CD8-positive, alpha-beta memory T cell (primary cell): ENCODE results near the gene ANKIB1. TPM values are rescaled to one million over a fixed set of nuclear protein-coding genes. Genes with fewer than 3 reads are reported as not detected.
"Not testable (repeated sequence)": the region's sequence is repeated elsewhere in the genome, so short reads cannot be mapped to it uniquely, and the experiment has no call there.

Experiments
- CTCF ChIA-PET: fragments of 350-600 bp; sonication (Branson Sonifier 250); formaldehyde crosslinking; loops from one replicate; lab custom pipeline; 2021; ENCODE audit warnings: antibody characterized with exemption; lab: Charles Lee
- POLR2A ChIA-PET: fragments of 350-600 bp; sonication (Branson Sonifier 250); formaldehyde crosslinking; loops from one replicate; lab custom pipeline; 2021; ENCODE audit warnings: antibody characterized with exemption; lab: Charles Lee
- DNase-seq, 5 donors: peaks; one replicate each; pipeline versions ENCODE4 v3.0.0 to v3.0.0-alpha.2; 2020 to 2022; ENCODE audit warnings: mixed read lengths in 1 of 5
- H3K27ac ChIP-seq: one replicate; pipeline ENCODE4 v1.7.0; 2013; ENCODE audit warnings: low read depth, mild to moderate bottlenecking, low read length, moderate library complexity
- H3K27me3 ChIP-seq: 2 replicates; pipeline ENCODE4 v1.7.0; 2013; ENCODE audit warnings: low read length, mild to moderate bottlenecking; ENCODE audit not compliant: insufficient read depth, poor library complexity, severe bottlenecking
- H3K36me3 ChIP-seq: 2 replicates; pipeline ENCODE4 v1.7.0; 2013; ENCODE audit warnings: mild to moderate bottlenecking, low read length, moderate library complexity; ENCODE audit not compliant: insufficient read depth
- H3K4me1 ChIP-seq: 2 replicates; pipeline ENCODE4 v1.7.0; 2013; ENCODE audit warnings: mild to moderate bottlenecking, low read length, moderate library complexity; ENCODE audit not compliant: insufficient read depth
- H3K4me3 ChIP-seq: 2 replicates; pipeline ENCODE4 v1.7.0; 2013; ENCODE audit warnings: mild to moderate bottlenecking, low read length
- H3K9me3 ChIP-seq: 2 replicates; pipeline ENCODE4 v1.7.0; 2013; ENCODE audit warnings: mild to moderate bottlenecking, low read length
- H3K27ac Mint-ChIP-seq, 8 donors: one replicate each; pipeline ENCODE4 v1.8.0; 2020 to 2021; ENCODE audit warnings: mixed read lengths in 8 of 8, mild to moderate bottlenecking in 6 of 8, inconsistent platforms in 3 of 8, moderate library complexity in 3 of 8
- H3K27me3 Mint-ChIP-seq, 2 donors: one replicate each; pipeline ENCODE4 v1.8.0; 2020 to 2021; ENCODE audit warnings: mixed read lengths in 2 of 2, mild to moderate bottlenecking in 1 of 2, moderate library complexity in 1 of 2
- H3K36me3 Mint-ChIP-seq, 3 donors: one replicate each; pipeline ENCODE4 v1.8.0; 2020 to 2021; ENCODE audit warnings: mixed read lengths in 3 of 3, inconsistent platforms in 1 of 3, mild to moderate bottlenecking in 1 of 3
- H3K4me1 Mint-ChIP-seq, 3 donors: one replicate each; pipeline ENCODE4 v1.8.0; 2020 to 2021; ENCODE audit warnings: mixed read lengths in 3 of 3, inconsistent platforms in 1 of 3, mild to moderate bottlenecking in 1 of 3
- H3K4me3 Mint-ChIP-seq, 7 donors: one replicate each; pipeline ENCODE4 v1.8.0; 2020 to 2021; ENCODE audit warnings: mixed read lengths in 7 of 7, mild to moderate bottlenecking in 6 of 7, moderate library complexity in 4 of 7, inconsistent platforms in 2 of 7
- H3K9me3 Mint-ChIP-seq, 5 donors: one replicate each; pipeline ENCODE4 v1.8.0; 2020 to 2022; ENCODE audit warnings: mixed read lengths in 5 of 5, mild to moderate bottlenecking in 3 of 5, moderate library complexity in 2 of 5, inconsistent platforms in 1 of 5
- polyA plus RNA-seq: library from polyadenylated mRNA; unstranded; fragments of 300-500 nt; fragmentation: Illumina TruSeq; gene quantifications from one replicate; pipeline ENCODE4 v1.2.3, GENCODE V29; 2021
- total RNA-seq, 2 experiments: library from RNA; stranded (reverse); gene quantifications; one replicate each; pipeline ENCODE4 v1.2.3, GENCODE V29; 2021

The ANKIB1 gene
- total and polyA plus RNA-seq, 3 experiments from 2014 or later: 7.8 to 44.7 (median 42.7) TPM

DNA sequence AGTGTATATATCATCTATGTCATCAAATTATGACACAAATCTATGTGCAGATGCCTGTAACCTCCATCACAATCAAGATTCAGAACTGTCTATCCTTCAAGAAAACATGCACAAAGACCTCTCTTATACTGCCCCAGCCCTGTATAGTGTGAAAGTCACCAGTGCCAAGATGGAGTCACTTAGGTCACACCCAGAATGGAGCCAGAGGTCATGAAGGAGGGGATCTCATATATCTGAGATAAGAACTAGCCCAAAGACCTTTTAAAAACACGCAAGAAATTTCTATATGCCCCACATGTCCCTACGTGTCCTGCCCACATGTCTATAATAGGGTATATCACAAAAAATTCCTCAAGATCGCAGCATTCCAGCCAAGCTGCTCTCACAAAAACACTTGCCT lies 181.4 kb downstream of the ANKIB1 start:
- H3K4me3 Mint-ChIP-seq: no peak overlapping the region
- H3K36me3 Mint-ChIP-seq: peaks cover 0 to 4% (median 0%) of the 10 kb centered on the region in 3 donors
- Histone ChIP-seq H3K4me3 (no peak overlapping the region), H3K27ac (no peak overlapping the region), H3K9me3 (no peaks in the 10 kb centered on the region), H3K36me3 (no peaks in the 10 kb centered on the region), H3K27me3 (no peaks in the 10 kb centered on the region), H3K4me1 (peaks cover 7% of the 10 kb centered on the region)
- H3K9me3 Mint-ChIP-seq: no peaks in the 10 kb centered on the region
- peaks cover 10 to 11% (median 11%) of the 10 kb centered on the region in 3 donors for H3K4me1 Mint-ChIP-seq
- DNase-seq: no peak
- no peak overlapping the region for H3K27ac Mint-ChIP-seq
- ChIA-PET POLR2A (no interaction called here), CTCF (interaction anchor here (8.2 kb wide), 1 partner anchor 19 kb away, joined by 107 read pairs; the partner anchor contains the start of gene GATAD1)
- peaks cover 9 to 32% of the 10 kb centered on the region in 2 donors for H3K27me3 Mint-ChIP-seq

DNA sequence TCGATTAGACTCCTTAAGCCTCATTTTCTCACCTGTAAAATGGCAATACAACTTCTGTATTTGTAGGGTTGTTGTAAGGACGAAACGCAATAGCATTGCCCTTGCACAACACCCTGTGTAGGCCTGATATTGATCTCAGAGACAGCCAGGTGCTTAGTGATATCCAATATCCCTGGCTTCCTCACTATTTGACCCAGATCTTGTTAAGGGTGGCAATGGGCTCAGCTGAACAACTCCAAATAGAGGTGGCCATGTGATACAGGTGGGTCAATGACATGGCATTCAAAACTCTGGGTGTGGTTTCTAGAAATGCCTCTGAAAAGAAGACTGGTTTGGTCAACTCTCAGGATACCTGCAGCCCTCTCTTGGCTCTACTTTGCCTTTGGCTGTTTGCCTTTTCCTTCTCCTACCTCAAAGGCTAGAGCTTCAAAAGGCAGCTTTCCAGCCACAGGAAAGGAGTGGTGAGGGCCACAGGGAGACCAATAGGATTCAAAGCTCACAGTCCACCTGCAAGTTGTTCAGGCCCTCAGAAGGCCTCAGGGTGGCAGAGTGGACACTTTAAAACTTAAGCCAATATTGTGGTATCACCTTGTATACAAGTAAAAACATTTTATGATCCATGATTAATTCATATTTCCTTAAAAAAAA lies 186.6 kb downstream of the ANKIB1 start:
- CTCF ChIA-PET: no interaction called here
- Histone ChIP-seq H3K27ac (no peak overlapping the region), H3K4me1 (no peaks in the 10 kb centered on the region), H3K4me3 (no peak overlapping the region), H3K27me3 (no peaks in the 10 kb centered on the region), H3K9me3 (no peaks in the 10 kb centered on the region), H3K36me3 (no peaks in the 10 kb centered on the region)
- POLR2A ChIA-PET: no interaction called here
- H3K36me3 Mint-ChIP-seq: peaks cover 0 to 4% (median 0%) of the 10 kb centered on the region in 3 donors
- H3K4me3 Mint-ChIP-seq: no peak overlapping the region
- H3K9me3 Mint-ChIP-seq: no peaks in the 10 kb centered on the region
- H3K27ac Mint-ChIP-seq: no peak overlapping the region
- peaks cover 0 to 2% (median 0%) of the 10 kb centered on the region in 3 donors for H3K4me1 Mint-ChIP-seq
- no peak for DNase-seq
- H3K27me3 Mint-ChIP-seq: peaks cover 0 to 13% of the 10 kb centered on the region in 2 donors

DNA sequence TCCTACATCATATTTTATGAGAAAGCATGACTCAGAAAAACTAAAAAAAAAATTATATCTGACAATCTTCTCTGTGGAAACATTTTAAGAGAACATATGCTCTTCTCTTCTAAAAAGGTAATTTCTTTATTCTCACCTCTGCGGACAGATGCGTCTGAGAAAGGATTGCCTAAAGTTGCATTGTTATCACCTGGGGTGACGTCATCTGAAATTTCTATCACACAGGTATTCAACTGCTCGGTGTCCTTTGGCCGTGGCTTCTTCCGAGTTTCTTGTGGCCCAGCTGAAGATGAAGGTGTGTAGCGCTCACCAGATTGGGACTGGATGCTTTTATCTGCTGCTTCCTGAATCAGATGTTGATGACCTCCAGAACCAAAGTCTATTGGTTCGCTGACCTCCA lies 187.2 kb downstream of the ANKIB1 start:
- Histone ChIP-seq H3K27me3 (no peaks in the 10 kb centered on the region), H3K9me3 (no peaks in the 10 kb centered on the region), H3K4me1 (no peaks in the 10 kb centered on the region), H3K4me3 (no peak overlapping the region), H3K27ac (no peak overlapping the region), H3K36me3 (no peaks in the 10 kb centered on the region)
- POLR2A ChIA-PET: no interaction called here
- CTCF ChIA-PET: no interaction called here
- DNase-seq: no peak
- peaks cover 0 to 4% (median 0%) of the 10 kb centered on the region in 3 donors for H3K36me3 Mint-ChIP-seq
- H3K9me3 Mint-ChIP-seq: no peaks in the 10 kb centered on the region
- peaks cover 0 to 2% (median 0%) of the 10 kb centered on the region in 3 donors for H3K4me1 Mint-ChIP-seq
- no peak overlapping the region for H3K27ac Mint-ChIP-seq
- H3K27me3 Mint-ChIP-seq: peaks cover 0 to 9% of the 10 kb centered on the region in 2 donors
- H3K4me3 Mint-ChIP-seq: no peak overlapping the region

GRCh38 chr7:92435542-92435941 lies 189.8 kb downstream of the ANKIB1 start:
- H3K4me1 ChIP-seq: no peaks in the 10 kb centered on the region
- Mint-ChIP-seq H3K4me1 (no peaks in the 10 kb centered on the region), H3K9me3 (no peaks in the 10 kb centered on the region), H3K27me3 (peaks cover 0 to 6% of the 10 kb centered on the region in 2 donors), H3K36me3 (no peaks in the 10 kb centered on the region), H3K27ac (peak overlapping the region in 1 of 8 donors; percentile 1), H3K4me3 (no peak overlapping the region)
- CTCF ChIA-PET: interaction anchor here (1.3 kb wide), 1 partner anchor 12 kb away, joined by 3 read pairs; the partner anchor contains the start of gene GATAD1
- no peak for DNase-seq
- H3K27me3 ChIP-seq: no peaks in the 10 kb centered on the region
- H3K4me3 ChIP-seq: no peak overlapping the region
- H3K36me3 ChIP-seq: no peaks in the 10 kb centered on the region
- no peaks in the 10 kb centered on the region for H3K9me3 ChIP-seq
- no peak overlapping the region for H3K27ac ChIP-seq
- POLR2A ChIA-PET: no interaction called here

DNA sequence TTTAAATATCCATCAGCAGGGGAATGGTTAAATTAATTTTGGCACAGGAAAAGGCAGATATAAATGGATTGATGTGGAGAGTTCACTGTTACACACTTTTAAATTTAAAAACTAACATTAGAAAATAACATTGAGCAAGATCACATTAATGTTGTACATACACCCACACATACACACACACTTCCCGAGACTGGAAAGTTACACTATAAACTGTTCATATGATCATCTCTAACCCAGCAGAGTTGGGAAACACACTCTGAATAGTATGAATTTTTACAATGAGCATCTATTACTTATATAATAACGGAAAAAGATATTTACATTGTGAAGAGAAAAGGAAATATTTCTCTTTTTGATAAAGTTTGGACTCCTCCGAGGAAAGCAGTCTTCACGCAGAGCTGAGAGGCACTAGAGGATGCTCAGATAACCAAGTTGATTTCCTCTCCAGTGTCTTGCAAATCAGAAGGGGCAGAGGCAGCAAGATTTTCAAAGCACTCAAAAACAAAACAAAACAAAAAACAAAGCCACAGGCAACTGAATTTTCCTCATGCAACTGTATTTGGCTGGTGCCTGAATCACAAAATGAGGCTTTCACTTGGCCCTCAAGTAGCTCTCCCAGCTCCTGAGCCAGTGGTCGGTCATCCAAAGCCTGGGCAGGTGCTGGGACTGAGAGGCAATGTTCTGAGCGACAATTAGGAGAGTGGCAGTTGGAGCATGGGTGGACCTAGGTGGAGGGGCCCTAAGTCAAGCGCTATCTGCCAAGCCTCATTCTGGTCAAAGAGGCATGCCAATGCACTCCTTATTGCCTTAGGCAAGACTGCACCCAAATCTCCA lies 191.1 kb downstream of the ANKIB1 start:
- no peak overlapping the region for H3K4me3 Mint-ChIP-seq
- Histone ChIP-seq H3K4me1 (no peaks in the 10 kb centered on the region), H3K9me3 (no peaks in the 10 kb centered on the region), H3K36me3 (no peaks in the 10 kb centered on the region), H3K4me3 (no peak overlapping the region), H3K27ac (no peak overlapping the region), H3K27me3 (no peaks in the 10 kb centered on the region)
- no peaks in the 10 kb centered on the region for H3K36me3 Mint-ChIP-seq
- DNase-seq: no peak
- peaks cover 0 to 6% of the 10 kb centered on the region in 2 donors for H3K27me3 Mint-ChIP-seq
- ChIA-PET POLR2A (no interaction called here), CTCF (no interaction called here)
- H3K27ac Mint-ChIP-seq: no peak overlapping the region
- H3K4me1 Mint-ChIP-seq: no peaks in the 10 kb centered on the region
- H3K9me3 Mint-ChIP-seq: no peaks in the 10 kb centered on the region

DNA sequence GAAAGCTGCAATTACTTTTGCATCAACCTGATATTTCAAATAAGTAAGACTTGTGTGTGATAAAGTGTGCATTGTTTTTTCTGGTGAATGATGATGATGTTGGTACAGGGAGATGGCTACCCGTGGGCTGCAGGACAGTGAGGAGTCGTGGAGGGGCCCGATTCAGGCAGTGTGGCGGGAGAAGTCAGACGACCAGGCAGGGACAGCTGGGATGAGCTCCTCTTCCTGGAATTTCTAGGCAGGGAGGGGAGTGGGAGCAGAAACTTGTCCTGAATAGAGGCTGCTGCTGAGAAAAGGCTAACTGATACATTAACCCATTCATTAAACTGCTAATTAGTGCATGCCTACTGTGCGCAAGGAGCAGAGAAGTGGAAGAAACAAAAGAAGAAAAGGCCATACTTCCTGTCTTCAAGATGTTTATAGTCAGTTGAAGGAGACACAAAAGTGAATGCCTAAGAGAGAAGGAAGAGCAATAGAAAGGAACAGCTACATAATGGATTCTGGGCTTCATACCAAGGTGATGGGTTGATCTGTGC lies 192.2 kb downstream of the ANKIB1 start:
- H3K36me3 Mint-ChIP-seq: no peaks in the 10 kb centered on the region
- Histone ChIP-seq H3K36me3 (no peaks in the 10 kb centered on the region), H3K27me3 (no peaks in the 10 kb centered on the region), H3K27ac (no peak overlapping the region), H3K9me3 (no peaks in the 10 kb centered on the region), H3K4me1 (no peaks in the 10 kb centered on the region), H3K4me3 (no peak overlapping the region)
- POLR2A ChIA-PET: interaction anchor here (0.6 kb wide), 1 partner anchor 47 kb away, joined by 4 read pairs; no protein-coding TSS in a partner anchor
- H3K27ac Mint-ChIP-seq: peak overlapping the region in 1 of 8 donors; percentile 11
- H3K27me3 Mint-ChIP-seq: peaks cover 0 to 6% of the 10 kb centered on the region in 2 donors
- H3K4me1 Mint-ChIP-seq: no peaks in the 10 kb centered on the region
- peak overlapping the region in 1 of 7 donors; percentile 10 for H3K4me3 Mint-ChIP-seq
- H3K9me3 Mint-ChIP-seq: no peaks in the 10 kb centered on the region
- no peak for DNase-seq
- CTCF ChIA-PET: interaction anchor here (0.6 to 1.6 kb wide), 4 partner anchors 9 to 17 kb away, joined by 3 to 4 read pairs (median 4); partner anchors contain the start of gene GATAD1

- H3K36me3 Mint-ChIP-seq, H3K9me3 ChIP-seq, H3K36me3 ChIP-seq, H3K27me3 Mint-ChIP-seq, H3K4me1 ChIP-seq, H3K27me3 ChIP-seq, H3K4me3 ChIP-seq, CTCF ChIA-PET, H3K4me3 Mint-ChIP-seq, DNase-seq, H3K27ac ChIP-seq, H3K9me3 Mint-ChIP-seq, POLR2A ChIA-PET: not testable (repeated sequence)
- Mint-ChIP-seq H3K27ac (peak overlapping the region in 2 of 8 donors; percentile 3 to 55), H3K4me1 (peaks cover 1 to 16% (median 10%) of the 10 kb centered on the region in 3 donors)
Measured at GRCh38 chr7:92442720-92443119, 196.9 kb downstream of the ANKIB1 start.
